ENCODE data around the gene TNFRSF8.

DNA sequence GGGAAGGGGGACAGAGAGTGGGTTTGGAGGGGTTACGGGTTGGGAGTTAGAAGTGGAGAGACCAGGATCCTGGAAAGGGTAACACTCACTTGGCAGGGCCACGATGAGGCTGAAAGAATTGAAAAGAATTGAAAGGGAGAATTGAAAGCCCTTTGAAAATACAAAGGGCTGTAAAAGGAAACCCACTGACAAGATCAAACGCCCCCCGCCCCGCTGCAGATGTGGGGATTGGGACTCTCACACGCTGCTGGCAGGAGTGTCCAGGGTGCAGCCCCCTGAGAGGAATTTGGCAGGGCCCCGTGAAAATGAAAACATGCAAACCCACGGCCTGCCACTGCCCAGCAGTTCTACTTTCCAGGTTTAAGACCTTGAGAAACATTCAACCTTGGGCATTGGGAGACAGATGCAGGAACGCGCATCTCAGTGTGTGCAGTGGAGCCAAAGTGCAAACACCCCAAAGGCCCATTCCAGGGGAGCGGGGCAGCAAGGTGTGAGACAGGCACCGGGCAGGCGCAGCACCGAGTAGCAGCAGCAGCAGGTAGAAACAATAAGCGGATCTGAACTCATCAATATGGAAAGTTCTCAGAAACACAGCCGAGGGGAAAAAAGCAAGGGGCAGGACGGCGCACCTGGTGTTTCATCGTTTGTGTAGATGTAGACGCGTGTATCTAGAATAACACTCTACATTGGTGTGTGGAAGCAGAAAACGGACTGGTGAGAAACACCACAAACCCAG lies 95.4 kb downstream of the TNFRSF8 start:
- TF ChIP-seq, protein P1, sequence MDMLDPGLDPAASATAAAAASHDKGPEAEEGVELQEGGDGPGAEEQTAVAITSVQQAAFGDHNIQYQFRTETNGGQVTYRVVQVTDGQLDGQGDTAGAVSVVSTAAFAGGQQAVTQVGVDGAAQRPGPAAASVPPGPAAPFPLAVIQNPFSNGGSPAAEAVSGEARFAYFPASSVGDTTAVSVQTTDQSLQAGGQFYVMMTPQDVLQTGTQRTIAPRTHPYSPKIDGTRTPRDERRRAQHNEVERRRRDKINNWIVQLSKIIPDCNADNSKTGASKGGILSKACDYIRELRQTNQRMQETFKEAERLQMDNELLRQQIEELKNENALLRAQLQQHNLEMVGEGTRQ (IDR thresholded peaks at IDR 0.05; ENCODE audit: low read depth, low read length) = no peak
- TF ChIP-seq, protein P2, sequence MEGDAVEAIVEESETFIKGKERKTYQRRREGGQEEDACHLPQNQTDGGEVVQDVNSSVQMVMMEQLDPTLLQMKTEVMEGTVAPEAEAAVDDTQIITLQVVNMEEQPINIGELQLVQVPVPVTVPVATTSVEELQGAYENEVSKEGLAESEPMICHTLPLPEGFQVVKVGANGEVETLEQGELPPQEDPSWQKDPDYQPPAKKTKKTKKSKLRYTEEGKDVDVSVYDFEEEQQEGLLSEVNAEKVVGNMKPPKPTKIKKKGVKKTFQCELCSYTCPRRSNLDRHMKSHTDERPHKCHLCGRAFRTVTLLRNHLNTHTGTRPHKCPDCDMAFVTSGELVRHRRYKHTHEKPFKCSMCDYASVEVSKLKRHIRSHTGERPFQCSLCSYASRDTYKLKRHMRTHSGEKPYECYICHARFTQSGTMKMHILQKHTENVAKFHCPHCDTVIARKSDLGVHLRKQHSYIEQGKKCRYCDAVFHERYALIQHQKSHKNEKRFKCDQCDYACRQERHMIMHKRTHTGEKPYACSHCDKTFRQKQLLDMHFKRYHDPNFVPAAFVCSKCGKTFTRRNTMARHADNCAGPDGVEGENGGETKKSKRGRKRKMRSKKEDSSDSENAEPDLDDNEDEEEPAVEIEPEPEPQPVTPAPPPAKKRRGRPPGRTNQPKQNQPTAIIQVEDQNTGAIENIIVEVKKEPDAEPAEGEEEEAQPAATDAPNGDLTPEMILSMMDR (conservative IDR thresholded peaks at IDR 0.05; ENCODE audit: low read depth, low read length) = no peak
- TF ChIP-seq RFX5 (IDR thresholded peaks at IDR 0.05; ENCODE audit: low read depth, low read length) = no peak
- TF ChIP-seq SMC3 (IDR thresholded peaks at IDR 0.05; ENCODE audit: low read depth, low read length) = no peak
- TF ChIP-seq POLR2A (IDR thresholded peaks at IDR 0.05; ENCODE audit: low read depth, low read length) = no peak
- TF ChIP-seq RAD21 (IDR thresholded peaks at IDR 0.05; ENCODE audit: low read length) = no peak
- no peak for TF ChIP-seq CEBPB (IDR thresholded peaks at IDR 0.05; ENCODE audit: low read depth, low read length)
- no peak for TF ChIP-seq RCOR1 (IDR thresholded peaks at IDR 0.05; ENCODE audit: insufficient replicate concordance, low read length)
- TF ChIP-seq CHD1 (IDR thresholded peaks at IDR 0.05; ENCODE audit: low read depth, low read length) = no peak
- no peak for TF ChIP-seq MAFK (IDR thresholded peaks at IDR 0.05; ENCODE audit: low read depth, low read length)

Measured in IMR-90 (cell line).